ENCODE measurements around the gene KDM3A.

Gene KDM3A

GRCh38 chr2:86520153-86520552 lies 79.0 kb downstream of the KDM3A start:
- DNase-seq (ENCODE audit: low read depth in 2 of 2): no peak

DNA sequence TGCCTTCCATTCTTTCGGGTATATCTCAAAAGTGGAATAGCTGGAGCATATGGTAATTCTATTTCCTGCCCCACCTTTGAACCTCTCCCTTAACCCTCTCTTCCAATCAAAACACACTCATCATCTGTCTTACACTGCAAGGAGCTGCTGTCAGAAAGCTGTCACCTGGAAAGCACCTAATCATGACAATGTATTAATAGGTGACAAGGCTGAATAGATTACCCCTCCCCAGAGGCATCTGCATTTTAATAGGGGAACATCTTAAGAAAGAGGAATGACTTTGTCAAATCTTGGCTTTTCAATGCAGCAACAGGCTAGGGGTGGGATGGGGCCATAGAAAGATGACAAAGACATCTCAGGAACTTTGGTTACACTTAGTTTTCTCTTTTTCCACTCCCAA lies 80.8 kb downstream of the KDM3A start:
- DNase-seq (ENCODE audit: low read depth in 2 of 2): no peak

DNA sequence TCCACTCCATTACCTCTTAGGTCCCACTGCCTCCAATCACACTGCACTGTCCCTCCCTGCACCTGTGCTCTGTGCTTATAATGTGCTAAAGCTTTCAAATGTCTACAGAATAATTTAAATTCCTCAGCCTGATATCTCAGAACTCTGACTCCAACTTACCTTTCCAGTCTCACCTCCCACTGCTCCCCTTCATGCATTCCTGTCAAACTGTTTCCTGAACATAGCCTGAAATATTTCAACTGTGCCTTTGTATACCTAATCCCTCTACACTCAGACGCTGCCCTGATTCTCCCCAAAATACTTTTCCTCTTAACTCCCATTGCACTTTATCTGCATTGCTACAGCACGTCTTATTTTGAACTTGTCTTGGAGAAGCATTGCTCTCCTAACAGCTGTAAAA lies 81.5 kb downstream of the KDM3A start:
- no peak for DNase-seq (ENCODE audit: low read depth in 2 of 2)

DNA sequence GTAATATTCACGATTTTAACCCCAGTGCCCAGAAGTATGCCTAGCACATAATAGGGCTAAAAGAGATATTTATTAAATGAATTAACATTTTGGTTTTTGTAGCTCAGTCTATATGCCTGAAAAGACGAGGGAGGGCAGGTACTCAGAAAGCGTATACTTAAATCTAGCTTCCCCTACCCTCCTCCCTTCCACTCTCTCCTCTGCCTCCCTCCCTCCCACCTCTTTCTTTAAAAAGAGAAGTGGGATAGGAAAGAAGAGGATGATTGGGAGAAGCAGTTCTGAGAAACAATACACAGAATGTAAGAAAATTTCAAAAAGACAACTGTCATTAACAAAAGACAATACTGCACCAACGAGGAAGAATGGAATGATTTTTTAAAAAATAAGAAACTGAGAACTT lies 82.3 kb downstream of the KDM3A start:
- DNase-seq (ENCODE audit: low read depth in 2 of 2): no peak

GRCh38 chr2:86525421-86526340 lies 84.5 kb downstream of the KDM3A start:
- no peak for DNase-seq (ENCODE audit: low read depth in 2 of 2)

DNA sequence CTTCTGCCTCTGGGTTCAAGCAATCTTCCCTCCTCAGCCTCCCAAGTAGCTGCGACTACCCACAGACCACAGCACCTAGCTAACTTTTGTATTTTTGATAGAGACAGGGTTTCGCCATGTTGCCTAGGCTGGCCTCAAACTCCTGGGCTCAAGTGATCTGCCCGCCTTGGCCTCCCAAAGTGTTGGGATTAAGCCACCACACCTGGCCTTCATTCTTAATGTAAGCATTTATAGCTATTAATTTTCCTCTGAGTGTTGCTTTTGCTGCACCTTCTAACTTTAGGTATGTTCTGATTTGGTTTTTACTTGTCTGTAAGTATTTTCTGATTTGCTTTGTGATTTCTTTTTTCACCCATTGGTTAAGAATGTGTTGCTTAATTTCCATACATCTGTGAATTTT lies 92.4 kb downstream of the KDM3A start:
- no peak for DNase-seq (ENCODE audit: low read depth in 2 of 2)

DNA sequence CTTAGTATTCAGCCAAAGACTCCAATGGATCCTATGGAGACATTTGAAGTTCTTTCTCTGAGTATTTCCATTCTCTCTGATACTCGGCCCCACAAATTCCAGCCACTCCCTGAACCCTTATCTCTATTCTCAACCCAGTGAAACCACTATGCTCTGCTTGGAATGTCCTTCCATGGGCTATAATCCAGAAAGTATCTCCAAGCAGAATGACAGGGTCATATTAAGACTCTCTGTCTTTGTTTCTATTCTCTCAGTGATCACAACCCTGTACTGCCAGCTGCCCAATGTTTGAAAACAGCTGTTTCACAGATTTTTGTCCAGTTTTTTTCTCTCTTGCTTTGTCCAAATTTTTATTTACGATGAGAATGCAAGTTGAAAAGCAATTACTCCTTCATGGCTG lies 100.2 kb downstream of the KDM3A start:
- no peak for DNase-seq (ENCODE audit: low read depth in 2 of 2)

All from stimulated activated CD8-positive, alpha-beta memory T cell treated with anti-CD3 and anti-CD28 coated beads, Interleukin-7, amount 100 ng/mL, for 1 hour (primary cell).